CD14-positive monocyte (primary cell): ENCODE data around the gene OR1S2. TPM values are rescaled to one million over a fixed set of nuclear protein-coding genes. Genes with fewer than 3 reads are reported as not detected.

Experiments used
- DNase-seq, 3 donors: peaks; one replicate each; pipeline ENCODE4 v3.0.0-alpha.2; 2011 to 2022
- H2AFZ ChIP-seq: 2 replicates; pipeline ENCODE4 v1.6.0; 2012; ENCODE audit warnings: mild to moderate bottlenecking, low read depth, low read length, inconsistent platforms; ENCODE audit not compliant: insufficient read depth, poor library complexity, severe bottlenecking
- H3K27ac ChIP-seq, 2 donors: 1 replicate in 1 of 2; 2 replicates in 1 of 2; pipeline ENCODE4 v1.5.1; 2012 to 2013; ENCODE audit warnings: low read length in 2 of 2, control low read depth in 1 of 2, inconsistent platforms in 1 of 2, low read depth in 1 of 2, mild to moderate bottlenecking in 1 of 2
- H3K27me3 ChIP-seq, 2 donors: one replicate each; pipeline versions ENCODE4 v1.6.0 to v1.6.1; 2011 to 2013; ENCODE audit warnings: low read length in 2 of 2; ENCODE audit not compliant: control insufficient read depth in 2 of 2, insufficient read depth in 2 of 2
- H3K36me3 ChIP-seq, 2 donors: replicated peaks in 1 of 2; 1 replicate in 1 of 2; 2 replicates in 1 of 2; pipeline versions ENCODE4 v1.5.1 to v1.6.1; 2012 to 2013; ENCODE audit warnings: low read length in 2 of 2, control low read depth in 1 of 2, inconsistent platforms in 1 of 2, mild to moderate bottlenecking in 1 of 2; ENCODE audit not compliant: insufficient read depth in 2 of 2, control insufficient read depth in 1 of 2
- H3K4me1 ChIP-seq, 2 donors: 1 replicate in 1 of 2; 2 replicates in 1 of 2; pipeline versions ENCODE4 v1.5.1 to v1.6.1; 2012 to 2013; ENCODE audit warnings: low read length in 2 of 2, control low read depth in 1 of 2, inconsistent platforms in 1 of 2, mild to moderate bottlenecking in 1 of 2, moderate library complexity in 1 of 2; ENCODE audit not compliant: insufficient read depth in 2 of 2, control insufficient read depth in 1 of 2
- H3K4me2 ChIP-seq: replicated peaks from 2 replicates; pipeline ENCODE3; 2012; ENCODE audit warnings: low read length, moderate library complexity, mild to moderate bottlenecking; ENCODE audit not compliant: poor library complexity, severe bottlenecking; ENCODE audit errors: extremely low read depth
- H3K4me3 ChIP-seq, 3 experiments: fragments of 200-600 bp in 1 of 3; sonication (generic) in 1 of 3; replicated peaks in 1 of 3; 1 replicate in 2 of 3; 2 replicates in 1 of 3; pipeline ENCODE4 v1.5.1; 2011 to 2013; ENCODE audit warnings: low read length in 3 of 3, mild to moderate bottlenecking in 3 of 3, control low read depth in 2 of 3, low read depth in 2 of 3, inconsistent platforms in 1 of 3, moderate library complexity in 1 of 3
- H3K79me2 ChIP-seq: 2 replicates; pipeline ENCODE4 v1.6.0; 2012; ENCODE audit warnings: mild to moderate bottlenecking, control low read depth, inconsistent platforms, low read length, moderate library complexity; ENCODE audit not compliant: insufficient read depth
- H3K9ac ChIP-seq: 2 replicates; pipeline ENCODE4 v1.6.0; 2017; ENCODE audit warnings: low read length, mild to moderate bottlenecking; ENCODE audit not compliant: insufficient read depth, poor library complexity, severe bottlenecking
- H3K9me3 ChIP-seq, 2 donors: replicated peaks in 1 of 2; 1 replicate in 1 of 2; 2 replicates in 1 of 2; pipeline versions ENCODE4 v1.5.1 to v1.6.1; 2012 to 2013; ENCODE audit warnings: low read length in 2 of 2, control low read depth in 1 of 2; ENCODE audit not compliant: control insufficient read depth in 1 of 2, insufficient read depth in 1 of 2
- H4K20me1 ChIP-seq: 2 replicates; pipeline ENCODE4 v1.6.0; 2012; ENCODE audit warnings: mild to moderate bottlenecking, low read length, control low read depth, moderate library complexity; ENCODE audit not compliant: insufficient read depth
- H3K27ac Mint-ChIP-seq, 7 donors: one replicate each; pipeline ENCODE4 v1.8.0; 2020; ENCODE audit warnings: mild to moderate bottlenecking in 7 of 7, mixed read lengths in 7 of 7, moderate library complexity in 6 of 7, inconsistent platforms in 2 of 7
- H3K27me3 Mint-ChIP-seq, 3 donors: one replicate each; pipeline ENCODE4 v1.8.0; 2021 to 2022; ENCODE audit warnings: low read depth in 3 of 3, mild to moderate bottlenecking in 3 of 3, mixed read lengths in 3 of 3, moderate library complexity in 3 of 3, inconsistent platforms in 1 of 3
- H3K36me3 Mint-ChIP-seq, 2 donors: one replicate each; pipeline ENCODE4 v1.8.0; 2020; ENCODE audit warnings: mixed read lengths in 2 of 2, inconsistent platforms in 1 of 2, mild to moderate bottlenecking in 1 of 2
- H3K4me1 Mint-ChIP-seq: one replicate; pipeline ENCODE4 v1.8.0; 2020; ENCODE audit warnings: mild to moderate bottlenecking, mixed read lengths
- H3K4me3 Mint-ChIP-seq, 2 donors: one replicate each; pipeline ENCODE4 v1.8.0; 2020; ENCODE audit warnings: mild to moderate bottlenecking in 2 of 2, mixed read lengths in 2 of 2, moderate library complexity in 1 of 2
- H3K9me3 Mint-ChIP-seq, 7 donors: one replicate each; pipeline ENCODE4 v1.8.0; 2020 to 2022; ENCODE audit warnings: mixed read lengths in 7 of 7, mild to moderate bottlenecking in 6 of 7, moderate library complexity in 6 of 7, inconsistent platforms in 2 of 7
- WGBS: methylation state at CpG from one replicate; pipeline ENCODE4 v1.1.5; 2013; ENCODE audit warnings: missing lambda C conversion rate; ENCODE audit not compliant: insufficient coverage; 5-methylcytosine and 5-hydroxymethylcytosine counted together
- intact Hi-C, 2 donors: fragments of 100-400 bp; cut with micrococcal nuclease; formaldehyde crosslinking; loops; one replicate each; pipeline versions ENCODE4 v1.15.0 to v1.15.1; 2023
- polyA plus RNA-seq, 3 donors: library from polyadenylated mRNA; depleted of rRNA in 1 of 3; unstranded in 2 of 3; stranded (reverse) in 1 of 3; fragments of 300-500 nt in 2 of 3; fragments of >200 nt in 1 of 3; fragmentation: Illumina TruSeq in 2 of 3; gene quantifications; 1 replicate in 2 of 3; 2 replicates in 1 of 3; pipeline ENCODE4 v1.2.3, GENCODE V29; 2012 to 2021
- TF ChIP-seq, protein P1 (sequence below): fragments of 200-600 bp; IDR thresholded peaks from one replicate; pipeline ENCODE4 v1.8.0; 2022; ENCODE audit warnings: antibody characterized with exemption, mild to moderate bottlenecking

OR1S2 gene
- polyA plus RNA-seq, 3 donors, result not detected

DNA sequence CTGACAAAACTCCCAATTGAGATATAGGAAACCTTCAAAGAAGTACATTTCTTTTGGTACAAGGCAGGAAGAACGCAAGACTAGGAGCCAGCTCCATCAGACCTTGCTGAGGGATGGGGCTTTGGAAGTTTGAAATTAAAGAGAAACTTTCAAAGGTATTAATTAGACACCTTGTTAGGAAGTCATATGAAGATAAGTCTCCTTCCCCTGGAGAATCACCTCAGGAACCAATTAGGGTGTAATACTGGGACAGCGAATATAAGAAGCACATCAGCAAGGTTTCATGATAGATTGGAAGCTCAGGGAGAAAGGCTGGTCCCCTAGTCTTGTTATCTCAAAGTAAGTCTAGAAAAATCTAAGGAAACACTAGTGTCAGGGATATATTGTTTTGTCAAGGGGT, 15.2 kb downstream of the OR1S2 start, which contains the start of gene OR9Q2:
TSS of gene OR9Q2 (plus strand) at position 301 of the 400 bp plus-strand sequence. CDS start 1,421 bp downstream, outside the sequence.
- Histone ChIP-seq H2AFZ (no peak within 1 kb of the TSS), H3K27me3 (no peaks in the 10 kb centered on the region), H3K4me1 (no peaks in the 10 kb centered on the region), H3K79me2 (no peaks in the 10 kb centered on the region), H4K20me1 (no peaks in the 10 kb centered on the region), H3K4me2 (no peak within 1 kb of the TSS), H3K36me3 (no peaks in the 10 kb centered on the region), H3K4me3 (no peak within 1 kb of the TSS), H3K9me3 (no peaks in the 10 kb centered on the region), H3K9ac (no peak within 1 kb of the TSS), H3K27ac (no peak within 1 kb of the TSS)
- H3K36me3 Mint-ChIP-seq, result no peaks in the 10 kb centered on the region
- no peak within 1 kb of the TSS for H3K27ac Mint-ChIP-seq
- no CpG with 5 or more reads among the region's 2 CpGs for WGBS
- DNase-seq, result no peak
- peaks cover 0 to 2% (median 0%) of the 10 kb centered on the region in 7 donors for H3K9me3 Mint-ChIP-seq
- intact Hi-C loops, result no loop called here
- TF ChIP-seq, protein P1, sequence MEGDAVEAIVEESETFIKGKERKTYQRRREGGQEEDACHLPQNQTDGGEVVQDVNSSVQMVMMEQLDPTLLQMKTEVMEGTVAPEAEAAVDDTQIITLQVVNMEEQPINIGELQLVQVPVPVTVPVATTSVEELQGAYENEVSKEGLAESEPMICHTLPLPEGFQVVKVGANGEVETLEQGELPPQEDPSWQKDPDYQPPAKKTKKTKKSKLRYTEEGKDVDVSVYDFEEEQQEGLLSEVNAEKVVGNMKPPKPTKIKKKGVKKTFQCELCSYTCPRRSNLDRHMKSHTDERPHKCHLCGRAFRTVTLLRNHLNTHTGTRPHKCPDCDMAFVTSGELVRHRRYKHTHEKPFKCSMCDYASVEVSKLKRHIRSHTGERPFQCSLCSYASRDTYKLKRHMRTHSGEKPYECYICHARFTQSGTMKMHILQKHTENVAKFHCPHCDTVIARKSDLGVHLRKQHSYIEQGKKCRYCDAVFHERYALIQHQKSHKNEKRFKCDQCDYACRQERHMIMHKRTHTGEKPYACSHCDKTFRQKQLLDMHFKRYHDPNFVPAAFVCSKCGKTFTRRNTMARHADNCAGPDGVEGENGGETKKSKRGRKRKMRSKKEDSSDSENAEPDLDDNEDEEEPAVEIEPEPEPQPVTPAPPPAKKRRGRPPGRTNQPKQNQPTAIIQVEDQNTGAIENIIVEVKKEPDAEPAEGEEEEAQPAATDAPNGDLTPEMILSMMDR, result no peak
- no peaks in the 10 kb centered on the region for H3K4me1 Mint-ChIP-seq
- H3K27me3 Mint-ChIP-seq, result peaks cover 1 to 5% (median 3%) of the 10 kb centered on the region in 3 donors
- no peak within 1 kb of the TSS for H3K4me3 Mint-ChIP-seq

DNA sequence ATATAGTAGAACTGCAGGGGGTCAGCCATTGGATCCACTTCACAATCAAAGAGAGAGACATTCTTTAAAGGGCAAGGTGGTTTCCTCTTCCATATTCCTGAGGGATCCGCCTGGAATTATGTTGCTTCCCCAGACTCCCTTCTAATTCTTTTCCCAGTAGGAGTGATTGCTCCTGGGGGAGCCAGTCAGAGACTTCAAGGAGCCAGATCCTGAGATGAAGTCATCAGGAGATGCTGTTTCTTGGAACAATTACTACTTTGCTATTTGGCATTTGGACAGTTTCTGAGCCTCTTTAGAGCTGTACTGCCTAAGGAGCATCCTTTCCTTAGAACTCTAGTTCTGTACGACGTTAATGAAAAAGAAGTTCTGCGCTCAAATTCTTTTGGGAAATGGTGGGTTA, 17.0 kb downstream of the OR1S2 start:
- Mint-ChIP-seq H3K27ac (no peak overlapping the region), H3K36me3 (no peaks in the 10 kb centered on the region), H3K27me3 (peaks cover 1 to 5% (median 3%) of the 10 kb centered on the region in 3 donors), H3K4me3 (no peak overlapping the region), H3K4me1 (no peaks in the 10 kb centered on the region), H3K9me3 (peaks cover 0 to 4% (median 0%) of the 10 kb centered on the region in 7 donors)
- Histone ChIP-seq H3K4me1 (no peaks in the 10 kb centered on the region), H3K27me3 (no peaks in the 10 kb centered on the region), H3K9ac (no peak overlapping the region), H3K9me3 (no peaks in the 10 kb centered on the region), H3K36me3 (no peaks in the 10 kb centered on the region), H3K79me2 (no peaks in the 10 kb centered on the region), H4K20me1 (no peaks in the 10 kb centered on the region), H3K4me3 (no peak overlapping the region), H2AFZ (no peak overlapping the region), H3K4me2 (no peak overlapping the region), H3K27ac (no peak overlapping the region)
- no peak for DNase-seq
- TF ChIP-seq, protein P1, result no peak
- WGBS, result no CpG with 5 or more reads among the region's 4 CpGs
- intact Hi-C loops, result no loop called here
